Activated CD8-positive, alpha-beta memory T cell treated with anti-CD3 and anti-CD28 coated beads for 36 hours (primary cell): ENCODE results near the gene TWF2. TPM values are rescaled to one million over a fixed set of nuclear protein-coding genes. Genes with fewer than 3 reads are reported as not detected.

Source experiments
- CTCF ChIA-PET: fragments of 350-600 bp; sonication (Branson Sonifier 250); formaldehyde crosslinking; loops from one replicate; lab custom pipeline; 2021; ENCODE audit warnings: antibody characterized with exemption; lab: Charles Lee
- POLR2A ChIA-PET: fragments of 350-600 bp; sonication (Branson Sonifier 250); formaldehyde crosslinking; loops from one replicate; lab custom pipeline; 2021; ENCODE audit warnings: antibody characterized with exemption; lab: Charles Lee
- total RNA-seq, 2 experiments: library from RNA; stranded (reverse); gene quantifications; one replicate each; pipeline ENCODE4 v1.2.3, GENCODE V29; 2021

TWF2 gene
- total RNA-seq, 2 experiments from 2014 or later = 117 to 123 TPM

- CTCF ChIA-PET = interaction anchor here (1.4 to 2.0 kb wide), 2 partner anchors 11 to 23 kb away, joined by 4 to 12 read pairs; no protein-coding TSS in a partner anchor
- POLR2A ChIA-PET = no interaction called here
Measured at GRCh38 chr3:52208556-52208955, 30.4 kb downstream of the TWF2 start.

DNA sequence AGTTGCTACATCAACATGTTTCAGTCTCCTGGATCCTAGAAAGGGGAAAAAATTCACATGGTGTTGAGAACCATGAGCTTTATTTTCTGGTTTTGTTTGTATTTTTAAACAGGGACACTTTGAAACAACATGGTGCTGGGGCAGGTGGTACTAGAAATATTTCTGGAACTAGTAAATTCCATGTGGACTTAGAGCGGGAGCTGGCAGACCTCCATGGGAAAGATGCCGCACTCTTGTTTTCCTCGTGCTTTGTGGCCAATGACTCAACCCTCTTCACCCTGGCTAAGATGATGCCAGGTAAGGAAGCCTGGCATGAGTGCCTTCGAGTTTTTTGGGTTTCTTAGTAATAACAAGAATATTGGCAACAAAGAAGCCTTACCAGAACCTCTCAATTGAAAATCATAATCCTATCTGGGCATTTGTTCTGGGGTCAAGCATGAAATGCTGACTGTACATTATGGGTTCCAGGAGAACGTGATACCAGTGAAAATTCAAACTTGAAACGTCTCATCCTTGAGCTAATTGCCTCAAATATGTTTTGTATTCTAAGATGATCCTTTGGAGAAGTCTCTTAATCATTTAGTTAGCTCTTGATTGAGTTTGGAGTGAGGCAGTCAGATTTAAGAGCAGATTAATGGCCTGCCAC, 33.1 kb downstream of the TWF2 start:
- ChIA-PET POLR2A (no interaction called here), CTCF (interaction anchor here (0.9 to 2.9 kb wide), 3 partner anchors 15 to 204 kb away, joined by 3 to 13 read pairs (median 3); no protein-coding TSS in a partner anchor)

GRCh38 chr3:52204337-52205073, 34.5 kb downstream of the TWF2 start:
- POLR2A ChIA-PET = no interaction called here
- CTCF ChIA-PET = interaction anchor here (2.9 kb wide), 1 partner anchor 16 kb away, joined by 13 read pairs; no protein-coding TSS in a partner anchor

- CTCF ChIA-PET = interaction anchor here (1.3 kb wide), 1 partner anchor 16 kb away, joined by 3 read pairs; no protein-coding TSS in a partner anchor
- POLR2A ChIA-PET = no interaction called here
Measured at GRCh38 chr3:52203701-52204100, 35.3 kb downstream of the TWF2 start.

DNA sequence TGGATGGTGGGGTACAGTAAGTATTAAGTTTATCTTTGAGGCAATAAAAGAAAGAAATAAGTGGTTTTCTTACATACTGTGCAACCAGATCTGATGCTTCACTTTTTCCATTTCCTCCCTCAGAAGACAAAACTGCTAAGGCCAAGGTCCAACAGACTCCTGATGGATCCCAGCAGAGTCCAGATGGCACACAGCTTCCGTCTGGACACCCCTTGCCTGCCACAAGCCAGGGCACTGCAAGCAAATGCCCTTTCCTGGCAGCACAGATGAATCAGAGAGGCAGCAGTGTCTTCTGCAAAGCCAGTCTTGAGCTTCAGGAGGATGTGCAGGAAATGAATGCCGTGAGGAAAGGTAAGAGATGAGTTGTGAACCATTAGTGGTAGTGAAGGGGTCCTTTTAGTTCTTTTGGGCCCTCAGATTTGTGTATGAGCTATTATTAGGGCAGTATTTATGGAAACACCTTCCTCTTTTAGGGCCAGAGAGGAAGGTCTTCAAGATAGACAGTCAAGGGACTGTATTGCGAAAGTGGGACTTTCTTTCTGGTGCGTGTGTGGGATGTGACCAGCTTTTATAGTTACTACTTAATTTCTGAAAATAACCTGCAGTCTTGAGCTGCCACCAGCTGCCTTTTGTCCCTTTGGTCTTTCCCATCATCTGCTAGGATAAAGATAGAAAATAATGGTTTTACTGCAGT, 36.4 kb downstream of the TWF2 start:
- CTCF ChIA-PET = interaction anchor here (0.9 to 1.3 kb wide), 4 partner anchors 17 to 229 kb away, joined by 3 to 4 read pairs (median 3); partner anchors contain the start of gene ABHD14B
- POLR2A ChIA-PET = interaction anchor here (0.5 kb wide), 1 partner anchor 76 kb away, joined by 3 read pairs; the partner anchor contains the start of gene WDR82

DNA sequence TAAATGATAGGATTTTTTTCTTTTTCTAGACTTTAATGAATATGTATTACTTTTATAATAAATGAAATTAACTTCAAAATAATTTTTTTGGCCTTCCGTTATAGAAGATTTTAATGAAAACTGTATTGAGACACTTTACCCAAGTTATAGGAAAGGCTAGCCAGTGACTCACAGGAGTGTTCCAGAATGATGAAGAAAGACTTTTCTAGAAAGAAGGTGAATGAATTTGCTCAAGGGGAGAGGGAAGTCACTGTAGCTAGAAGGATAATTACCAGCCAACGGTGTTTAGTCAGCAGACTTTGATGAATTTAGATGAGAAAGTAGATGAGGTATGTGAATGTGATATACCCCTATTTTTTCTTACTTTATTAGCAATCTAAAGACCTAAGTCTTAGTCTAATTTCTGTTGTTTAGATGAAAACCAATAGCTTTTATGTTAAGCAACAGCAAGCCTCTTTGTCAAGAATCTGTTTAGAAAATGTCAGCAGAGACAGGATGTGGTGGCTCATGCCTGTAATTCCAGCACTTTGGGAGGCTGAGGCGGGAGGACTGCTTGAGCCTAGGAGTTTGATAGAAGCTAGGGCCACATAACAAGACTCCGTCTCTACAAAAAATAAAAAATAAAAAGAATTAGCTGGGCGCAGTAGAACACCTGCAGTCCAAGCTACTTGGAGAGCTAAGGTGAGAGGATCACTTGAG, 37.8 kb downstream of the TWF2 start:
- CTCF ChIA-PET = interaction anchor here (0.5 to 0.9 kb wide), 2 partner anchors 54 to 200 kb away, joined by 3 read pairs; no protein-coding TSS in a partner anchor
- POLR2A ChIA-PET = no interaction called here

DNA sequence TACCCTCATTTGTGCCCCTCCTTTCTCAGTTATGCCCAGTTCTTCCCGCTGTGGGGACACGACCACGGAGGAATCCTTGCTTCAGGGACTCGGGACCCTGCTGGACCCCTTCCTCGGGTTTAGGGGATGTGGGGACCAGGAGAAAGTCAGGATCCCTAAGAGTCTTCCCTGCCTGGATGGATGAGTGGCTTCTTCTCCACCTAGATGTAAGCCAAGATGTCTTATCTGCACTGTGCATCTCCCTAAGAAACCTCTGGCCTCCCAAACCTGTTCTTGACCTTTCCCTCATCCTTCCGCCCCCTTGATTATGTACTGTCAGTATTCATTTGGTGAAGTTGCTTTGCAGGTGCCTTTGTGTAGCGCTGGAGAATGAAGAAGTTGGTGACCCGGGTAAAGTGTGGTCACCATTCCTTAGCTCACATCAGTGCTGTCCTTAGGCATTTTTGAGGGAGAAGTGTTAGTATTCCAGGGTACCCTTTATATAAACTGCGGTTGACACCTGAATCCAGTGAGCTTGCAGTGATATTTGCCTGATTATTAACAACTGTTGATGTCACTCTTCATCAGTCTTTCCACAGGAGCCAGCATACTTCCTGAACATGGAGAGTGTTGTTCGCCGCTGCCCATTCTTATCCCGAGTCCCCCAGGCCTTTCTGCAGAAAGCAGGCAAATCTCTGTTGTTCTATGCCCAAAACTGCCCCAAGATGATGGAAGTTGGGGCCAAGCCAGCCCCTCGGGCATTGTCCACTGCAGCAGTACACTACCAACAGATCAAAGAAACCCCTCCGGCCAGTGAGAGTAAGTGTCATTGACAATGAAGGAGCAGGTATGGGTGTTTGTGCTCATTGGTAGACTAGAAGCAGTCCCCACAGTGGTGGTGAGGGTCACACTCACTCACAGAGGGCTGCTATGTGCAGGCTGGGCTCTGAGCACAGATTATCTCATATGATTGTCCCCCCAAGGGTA, 40.0 kb downstream of the TWF2 start:
- ChIA-PET CTCF (interaction anchor here (1.0 kb wide), 1 partner anchor 22 kb away, joined by 3 read pairs; no protein-coding TSS in a partner anchor), POLR2A (interaction anchor here (0.5 kb wide), 1 partner anchor 21 kb away, joined by 5 read pairs; no protein-coding TSS in a partner anchor)

DNA sequence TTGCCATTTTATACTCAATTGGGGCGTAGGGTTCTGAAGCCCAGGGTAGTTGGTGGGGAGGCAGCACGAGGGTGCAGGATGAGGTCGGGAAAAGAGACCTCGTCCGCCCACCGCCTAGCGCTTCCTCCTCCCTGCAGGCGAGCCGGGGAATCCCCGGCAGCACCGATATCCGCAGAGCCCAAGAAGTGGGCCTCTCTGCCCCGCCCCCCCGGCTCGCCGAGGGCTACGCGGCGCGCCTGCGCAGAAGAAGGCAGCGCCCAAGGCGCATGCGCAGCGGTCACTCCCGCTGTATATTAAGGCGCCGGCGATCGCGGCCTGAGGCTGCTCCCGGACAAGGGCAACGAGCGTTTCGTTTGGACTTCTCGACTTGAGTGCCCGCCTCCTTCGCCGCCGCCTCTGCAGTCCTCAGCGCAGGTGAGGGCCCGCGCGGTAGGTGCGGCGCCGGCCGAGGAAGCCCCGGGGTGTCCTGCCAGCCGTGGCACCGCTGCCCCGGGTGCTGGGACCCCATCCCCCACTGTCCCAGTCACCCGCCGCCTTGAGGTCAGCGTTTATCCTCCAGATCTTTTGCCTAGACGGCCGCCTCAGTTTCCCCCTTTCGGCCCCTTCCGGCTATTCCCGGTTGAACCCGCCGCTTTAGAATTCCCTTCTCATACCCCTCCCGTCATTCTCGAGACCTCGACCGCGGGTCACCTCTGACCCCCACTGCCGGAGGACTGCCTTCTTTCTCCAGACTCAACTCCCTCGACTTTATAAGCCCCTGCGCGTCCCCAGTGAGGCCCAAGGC, 40.9 kb downstream of the TWF2 start, which contains the start of gene ALAS1:
Gene ALAS1 (plus strand): TSS at position 319 of the 784 bp plus-strand sequence. CDS start 1,082 bp downstream, outside the sequence.
- ChIA-PET POLR2A (interaction anchor here (0.9 kb wide), 1 partner anchor 44 kb away, joined by 4 read pairs; the partner anchor contains the start of gene POC1A), CTCF (interaction anchor here (0.8 kb wide), 1 partner anchor 10 kb away, joined by 3 read pairs; no protein-coding TSS in a partner anchor)

DNA sequence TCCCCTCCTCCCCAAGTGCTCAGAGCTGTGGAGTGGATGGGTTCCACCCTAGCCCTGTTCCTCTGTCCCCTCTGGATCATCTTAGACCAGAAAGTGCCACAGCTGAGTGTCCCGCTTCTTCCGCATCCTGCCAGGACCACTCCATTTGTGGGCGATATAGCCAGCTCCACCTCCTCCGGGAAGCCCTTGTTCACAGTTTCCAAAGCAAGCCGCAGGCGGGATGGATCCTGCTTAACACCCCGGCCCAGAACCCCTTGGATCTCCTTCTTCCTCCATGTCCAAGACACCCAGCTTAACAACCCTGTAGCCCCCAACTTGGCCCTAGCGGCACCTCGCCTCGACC, 41.5 kb downstream of the TWF2 start:
- POLR2A ChIA-PET = interaction anchor here (0.9 kb wide), 1 partner anchor 43 kb away, joined by 4 read pairs; the partner anchor contains the start of gene POC1A
- CTCF ChIA-PET = interaction anchor here (0.8 to 1.6 kb wide), 2 partner anchors 10 to 196 kb away, joined by 3 read pairs; no protein-coding TSS in a partner anchor

DNA sequence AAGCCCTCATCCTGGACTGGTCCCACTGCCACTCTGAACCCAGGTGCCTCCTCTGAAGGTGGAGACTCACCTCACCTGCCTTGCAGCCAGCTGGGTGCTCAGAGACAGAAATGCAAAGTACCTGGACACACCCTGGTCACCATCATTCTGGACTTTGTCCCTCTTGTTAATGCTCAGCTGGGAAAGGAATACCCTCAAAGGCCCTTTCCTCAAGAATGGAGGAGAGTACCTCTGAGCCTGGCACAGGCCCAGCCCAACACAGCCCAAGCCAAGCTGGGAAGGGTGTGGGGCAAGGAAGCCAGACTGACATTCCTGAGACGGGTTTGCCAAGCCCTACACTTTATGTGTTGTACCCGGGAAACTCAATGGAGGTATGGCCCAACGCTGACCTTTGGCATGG, 42.0 kb downstream of the TWF2 start:
- ChIA-PET CTCF (interaction anchor here (1.6 kb wide), 1 partner anchor 195 kb away, joined by 3 read pairs; no protein-coding TSS in a partner anchor), POLR2A (interaction anchor here (0.9 kb wide), 1 partner anchor 43 kb away, joined by 4 read pairs; the partner anchor contains the start of gene POC1A)

DNA sequence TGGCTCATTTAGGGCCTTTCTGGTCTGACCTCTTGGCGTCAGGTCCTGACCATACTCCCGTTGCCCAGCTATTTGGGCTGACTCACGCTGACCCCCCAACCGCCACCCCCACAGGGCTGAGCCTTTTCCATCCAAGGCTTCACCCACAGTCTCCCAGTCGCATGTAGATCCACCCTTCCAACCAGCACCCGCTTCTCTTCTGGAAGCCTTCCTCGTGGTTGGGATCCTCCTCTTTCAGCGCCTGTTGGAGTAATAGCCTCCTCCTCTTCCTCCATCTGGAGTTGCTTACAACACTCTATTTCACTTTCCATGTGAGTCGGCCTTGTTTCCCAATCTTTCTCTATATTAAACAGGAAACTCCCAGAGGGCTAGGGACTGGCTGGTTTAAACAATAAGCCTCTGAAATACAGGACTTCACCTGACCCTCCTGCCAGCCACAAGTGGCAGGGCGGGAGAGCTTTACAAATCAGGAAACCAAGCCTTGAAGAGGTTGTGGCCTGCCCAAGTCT, 43.1 kb downstream of the TWF2 start:
- ChIA-PET CTCF (interaction anchor here (1.6 kb wide), 1 partner anchor 194 kb away, joined by 3 read pairs; no protein-coding TSS in a partner anchor), POLR2A (no interaction called here)

DNA sequence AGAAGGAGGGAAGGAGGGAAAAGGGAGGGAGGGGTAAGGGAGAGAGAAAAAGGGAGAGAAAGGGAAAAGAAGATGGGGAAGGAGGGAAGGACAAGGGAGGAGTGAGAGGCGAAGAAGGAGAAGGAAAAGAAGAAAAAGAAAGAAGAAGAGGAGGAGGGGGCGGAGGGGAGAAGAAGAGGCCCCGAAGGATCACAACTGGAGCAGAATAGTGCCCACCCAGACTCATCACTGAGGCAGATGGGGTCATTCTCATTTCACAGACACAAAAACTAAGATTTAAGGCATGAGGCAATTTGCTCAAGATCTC, 43.7 kb downstream of the TWF2 start:
- POLR2A ChIA-PET = no interaction called here
- CTCF ChIA-PET = no interaction called here

DNA sequence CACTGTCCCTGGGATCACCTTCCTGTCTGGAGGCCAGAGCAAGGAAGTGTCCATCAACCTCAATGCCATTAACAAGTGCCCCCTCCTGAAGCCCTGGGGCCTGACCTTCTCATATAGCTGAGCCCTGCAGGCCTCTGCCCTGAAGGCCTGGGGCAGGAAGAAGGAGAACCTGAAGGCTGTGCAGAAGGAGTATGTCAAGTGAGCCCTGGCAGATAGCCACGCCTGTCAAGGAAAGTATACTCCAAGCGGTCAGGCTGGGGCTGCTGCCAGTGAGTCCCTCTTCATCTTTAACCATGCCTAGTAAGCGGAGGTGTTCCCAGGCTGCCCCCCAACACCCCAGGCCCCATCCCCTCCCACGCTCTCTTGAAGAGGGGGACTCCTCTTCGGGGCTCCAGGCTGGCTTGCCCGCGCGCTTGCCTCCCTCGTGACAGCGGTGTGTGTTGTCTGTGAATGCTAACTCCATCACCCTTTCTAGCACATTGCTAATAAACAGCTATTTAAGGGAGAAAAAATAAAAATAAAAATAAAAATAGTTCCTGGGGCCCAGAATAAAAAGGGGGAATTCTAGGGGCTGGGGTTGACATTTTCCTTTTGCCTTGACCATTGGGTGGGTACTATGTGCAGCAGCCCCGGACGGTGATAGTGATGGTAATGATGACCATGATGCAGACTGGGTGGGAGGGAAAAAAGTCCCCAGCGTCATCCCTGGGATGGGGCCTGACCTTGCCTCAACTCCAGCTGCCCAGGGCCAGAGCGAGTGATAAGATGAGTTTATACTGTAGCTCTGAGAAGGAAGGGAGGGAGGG, 44.3 kb downstream of the TWF2 start:
- CTCF ChIA-PET = no interaction called here
- POLR2A ChIA-PET = no interaction called here

- CTCF ChIA-PET = interaction anchor here (0.6 kb wide), 1 partner anchor 333 kb away, joined by 3 read pairs; no protein-coding TSS in a partner anchor
- POLR2A ChIA-PET = interaction anchor here (0.6 kb wide), 1 partner anchor 106 kb away, joined by 5 read pairs; no protein-coding TSS in a partner anchor
Measured at GRCh38 chr3:52193065-52193464, 45.9 kb downstream of the TWF2 start.

- ChIA-PET CTCF (no interaction called here), POLR2A (no interaction called here)
Measured at GRCh38 chr3:52191663-52192062, 47.3 kb downstream of the TWF2 start.
